Keratinocyte (primary cell): Measurements from ENCODE around the gene UPF1.

Source experiments
- CTCF ChIP-seq, 3 experiments: IDR thresholded peaks in 1 of 3; conservative IDR thresholded peaks in 1 of 3; optimal IDR thresholded peaks in 1 of 3; 2 replicates in 2 of 3; 3 replicates in 1 of 3; pipeline versions ENCODE3 to v1.5.1; 2011; ENCODE audit warnings: low read length in 3 of 3, mild to moderate bottlenecking in 3 of 3, moderate library complexity in 2 of 3, control low read depth in 1 of 3, inconsistent platforms in 1 of 3; ENCODE audit not compliant: insufficient read depth in 2 of 3; ENCODE audit errors: extremely low read depth in 1 of 3
- EZH2 ChIP-seq: IDR thresholded peaks from one replicate; pipeline ENCODE4 v1.6.1; 2012; ENCODE audit warnings: inconsistent platforms, mild to moderate bottlenecking, low read length, moderate library complexity

DNA sequence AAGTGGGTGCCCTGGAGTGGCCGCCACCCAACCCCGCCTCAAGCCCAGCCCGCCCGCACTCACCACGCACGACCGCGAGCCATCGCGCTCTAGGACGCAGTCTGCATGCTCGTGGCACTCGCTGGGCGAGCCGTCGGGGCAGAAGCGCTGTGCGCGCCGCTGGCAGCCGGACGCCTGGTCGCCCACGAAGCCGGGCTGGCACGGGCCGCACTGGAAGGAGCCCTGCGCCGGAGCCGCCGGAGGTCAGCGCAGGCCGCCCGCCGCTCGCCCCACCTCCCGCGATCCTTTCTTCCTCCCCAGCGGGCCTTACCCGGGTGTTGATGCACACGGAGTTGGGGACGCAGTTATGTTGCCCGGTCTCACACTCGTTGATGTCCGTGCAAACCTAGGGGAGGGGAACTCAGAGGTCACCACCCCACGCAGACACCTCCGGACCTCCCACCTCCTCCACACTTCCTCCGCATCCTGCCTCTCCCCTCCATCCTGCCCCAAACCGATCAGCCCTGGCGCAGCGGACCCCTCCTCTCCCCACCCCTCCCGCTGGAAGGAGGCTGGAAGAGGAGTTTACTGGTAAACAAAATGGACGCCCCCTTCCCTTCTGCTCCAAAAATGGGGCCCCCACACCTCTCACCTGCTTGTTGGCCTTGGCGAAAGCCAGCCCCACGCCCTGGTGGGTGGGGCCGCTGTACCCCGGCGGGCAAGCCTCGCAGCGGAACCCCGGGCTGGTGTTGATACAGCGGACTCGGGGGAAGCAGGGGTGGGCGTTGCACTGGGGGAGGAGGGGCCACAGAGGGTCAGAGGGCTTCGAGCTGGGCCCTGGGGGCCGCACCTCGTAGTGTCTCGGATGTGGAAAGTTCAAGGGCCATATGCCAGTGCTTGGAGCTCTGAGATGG is 43.0 kb upstream of the UPF1 start:
- TF ChIP-seq CTCF (optimal IDR thresholded peaks at IDR 0.05 in 1 of 3, IDR thresholded peaks at IDR 0.05 in 1 of 3, conservative IDR thresholded peaks at IDR 0.05 in 1 of 3; ENCODE audit: extremely low read depth in 1 of 3, insufficient read depth in 2 of 3, low read length in 3 of 3) (no peak), EZH2 (peak; percentile 99)
